ENCODE results near the gene RGS6.

Gene RGS6

DNA sequence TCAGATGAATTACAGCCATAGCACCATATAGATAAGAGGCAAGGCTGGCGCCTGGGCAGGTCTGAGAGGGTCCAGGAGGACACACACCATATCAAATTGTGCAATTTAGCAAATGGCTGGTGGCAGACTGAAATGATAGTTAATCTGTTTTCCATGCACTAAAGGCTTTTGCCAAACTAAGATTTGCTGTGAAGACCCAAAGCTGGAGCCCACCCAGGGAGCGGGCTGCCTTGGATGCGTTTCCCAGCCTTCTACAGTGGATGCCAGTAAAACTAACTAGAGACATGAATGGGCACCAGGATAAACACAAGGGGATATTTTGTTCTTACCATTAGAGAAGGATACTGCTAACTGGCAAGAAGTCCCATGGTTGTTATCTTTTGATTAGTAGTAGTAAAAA lies 486.6 kb downstream of the RGS6 start:
- no peak for TF ChIP-seq CTCF (IDR thresholded peaks at IDR 0.05; ENCODE audit: extremely low read depth, insufficient read depth, missing control alignments)
- in situ Hi-C loops (cut with MboI; ENCODE audit: low pct_unique_long_range_greater_than_20kb, low sequenced_read_pairs, unreplicated experiment): no loop called here
- no peak for DNase-seq (ENCODE audit: low spot score)

GRCh38 chr14:72419226-72419775 lies 487.1 kb downstream of the RGS6 start:
- in situ Hi-C loops (cut with MboI; ENCODE audit: low pct_unique_long_range_greater_than_20kb, low sequenced_read_pairs, unreplicated experiment): no loop called here
- no peak for DNase-seq (ENCODE audit: low spot score)
- TF ChIP-seq CTCF (IDR thresholded peaks at IDR 0.05; ENCODE audit: extremely low read depth, insufficient read depth, missing control alignments): no peak

- TF ChIP-seq CTCF (IDR thresholded peaks at IDR 0.05; ENCODE audit: extremely low read depth, insufficient read depth, missing control alignments): peak; percentile 97
- DNase-seq (ENCODE audit: low spot score): peak; percentile 57
- in situ Hi-C loops (cut with MboI; ENCODE audit: low pct_unique_long_range_greater_than_20kb, low sequenced_read_pairs, unreplicated experiment): no loop called here
These were observed 488.7 kb downstream of the RGS6 start for GRCh38 chr14:72420749-72421474.

DNA sequence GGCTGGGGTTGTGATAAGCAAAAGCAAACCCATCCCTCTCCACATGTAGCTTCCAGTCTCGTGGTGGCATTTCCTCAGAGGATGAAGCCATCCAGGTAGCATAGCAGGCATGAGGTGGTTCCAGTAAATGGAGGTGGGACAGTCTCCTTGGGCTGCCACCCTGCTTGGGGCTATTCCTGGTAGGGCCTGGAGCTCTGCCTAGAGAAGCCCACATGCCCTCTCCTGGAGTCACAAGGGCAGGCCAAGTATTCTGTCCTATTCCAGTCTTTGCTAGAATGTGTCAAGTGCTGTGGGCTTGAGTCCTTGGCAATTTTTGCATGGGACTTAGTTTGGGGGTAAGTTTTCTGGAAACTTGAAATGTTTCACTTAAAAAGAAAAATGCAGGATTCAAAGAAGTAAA lies 491.7 kb downstream of the RGS6 start:
- no peak for TF ChIP-seq CTCF (IDR thresholded peaks at IDR 0.05; ENCODE audit: extremely low read depth, insufficient read depth, missing control alignments)
- in situ Hi-C loops (cut with MboI; ENCODE audit: low pct_unique_long_range_greater_than_20kb, low sequenced_read_pairs, unreplicated experiment): no loop called here
- DNase-seq (ENCODE audit: low spot score): no peak

GRCh38 chr14:72430457-72430856 lies 498.2 kb downstream of the RGS6 start:
- DNase-seq (ENCODE audit: low spot score): no peak
- in situ Hi-C loops (cut with MboI; ENCODE audit: low pct_unique_long_range_greater_than_20kb, low sequenced_read_pairs, unreplicated experiment): no loop called here
- TF ChIP-seq CTCF (IDR thresholded peaks at IDR 0.05; ENCODE audit: extremely low read depth, insufficient read depth, missing control alignments): no peak

DNA sequence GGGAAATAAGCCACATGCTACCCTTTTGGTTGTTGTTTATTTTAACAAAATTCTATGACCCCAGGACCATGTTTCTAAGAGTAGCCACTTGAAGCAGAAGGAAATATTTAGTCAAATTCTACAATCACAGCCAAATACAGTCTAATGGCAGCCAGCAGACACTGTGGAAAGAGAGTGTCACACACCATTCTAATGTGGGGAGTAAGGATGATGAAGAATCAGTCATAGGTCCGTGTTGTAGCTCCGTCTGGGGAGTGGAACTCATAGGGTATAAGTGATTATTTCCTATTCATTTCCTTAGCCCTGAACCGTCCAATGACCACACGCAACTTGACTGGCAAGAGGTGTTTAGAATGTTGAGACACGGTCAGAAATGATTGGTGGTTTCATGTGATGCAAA lies 500.5 kb downstream of the RGS6 start:
- TF ChIP-seq CTCF (IDR thresholded peaks at IDR 0.05; ENCODE audit: extremely low read depth, insufficient read depth, missing control alignments): no peak
- in situ Hi-C loops (cut with MboI; ENCODE audit: low pct_unique_long_range_greater_than_20kb, low sequenced_read_pairs, unreplicated experiment): no loop called here
- no peak for DNase-seq (ENCODE audit: low spot score)

Measured in GM13977 (cell line).